Thoracic aorta (tissue), 2 donors: Measurements from ENCODE around the gene CDK5RAP2. TPM values are rescaled to one million over a fixed set of nuclear protein-coding genes. Genes with fewer than 3 reads are reported as not detected.

Experiments
- ATAC-seq: fragments of 150-250 bp; one replicate; pipeline ENCODE4 v1.8.0; 2017; ENCODE audit warnings: low read depth; ENCODE audit not compliant: insufficient number of reproducible peaks, low FRiP score
- DNase-seq: peaks from one replicate; pipeline ENCODE4 v3.0.0-alpha.2; 2020; ENCODE audit warnings: low spot score
- H3K27ac ChIP-seq, 2 donors: fragments of 200-600 bp; sonication (generic); 1 replicate in 1 of 2; 2 replicates in 1 of 2; pipeline ENCODE4 v1.5.1; 2016; ENCODE audit warnings: mild to moderate bottlenecking in 2 of 2, moderate library complexity in 2 of 2
- H3K27me3 ChIP-seq: fragments of 200-600 bp; sonication (generic); replicated peaks from 2 replicates; pipeline ENCODE4 v1.6.0; 2016; ENCODE audit warnings: mild to moderate bottlenecking; ENCODE audit not compliant: insufficient read depth
- H3K36me3 ChIP-seq: fragments of 200-600 bp; sonication (generic); one replicate; pipeline ENCODE4 v1.5.1; 2016
- H3K4me1 ChIP-seq, 2 donors: fragments of 200-600 bp; sonication (generic); 1 replicate in 1 of 2; 2 replicates in 1 of 2; pipeline versions ENCODE4 v1.5.1 to v1.6.0; 2016; ENCODE audit warnings: low read depth in 2 of 2, mild to moderate bottlenecking in 1 of 2; ENCODE audit not compliant: control insufficient read depth in 1 of 2
- H3K4me3 ChIP-seq: fragments of 200-600 bp; sonication (generic); 2 replicates; pipeline ENCODE4 v1.5.1; 2016; ENCODE audit warnings: mild to moderate bottlenecking
- H3K9me3 ChIP-seq: fragments of 200-600 bp; sonication (generic); 2 replicates; pipeline ENCODE4 v1.5.1; 2016
- total RNA-seq, 2 donors: library from RNA; depleted of rRNA; stranded (reverse); fragments of >200 nt; gene quantifications; one replicate each; pipeline versions ENCODE4 v1.1.0 to v1.2.3, GENCODE V29; 2016
- TF ChIP-seq, protein P1 (sequence below): fragments of 200-600 bp; sonication (generic); IDR thresholded peaks from one replicate; pipeline ENCODE4 v1.5.1; 2019; ENCODE audit warnings: antibody characterized with exemption

Gene CDK5RAP2
- total RNA-seq, 2 donors from 2014 or later, result 67.8 to 132 TPM

DNA sequence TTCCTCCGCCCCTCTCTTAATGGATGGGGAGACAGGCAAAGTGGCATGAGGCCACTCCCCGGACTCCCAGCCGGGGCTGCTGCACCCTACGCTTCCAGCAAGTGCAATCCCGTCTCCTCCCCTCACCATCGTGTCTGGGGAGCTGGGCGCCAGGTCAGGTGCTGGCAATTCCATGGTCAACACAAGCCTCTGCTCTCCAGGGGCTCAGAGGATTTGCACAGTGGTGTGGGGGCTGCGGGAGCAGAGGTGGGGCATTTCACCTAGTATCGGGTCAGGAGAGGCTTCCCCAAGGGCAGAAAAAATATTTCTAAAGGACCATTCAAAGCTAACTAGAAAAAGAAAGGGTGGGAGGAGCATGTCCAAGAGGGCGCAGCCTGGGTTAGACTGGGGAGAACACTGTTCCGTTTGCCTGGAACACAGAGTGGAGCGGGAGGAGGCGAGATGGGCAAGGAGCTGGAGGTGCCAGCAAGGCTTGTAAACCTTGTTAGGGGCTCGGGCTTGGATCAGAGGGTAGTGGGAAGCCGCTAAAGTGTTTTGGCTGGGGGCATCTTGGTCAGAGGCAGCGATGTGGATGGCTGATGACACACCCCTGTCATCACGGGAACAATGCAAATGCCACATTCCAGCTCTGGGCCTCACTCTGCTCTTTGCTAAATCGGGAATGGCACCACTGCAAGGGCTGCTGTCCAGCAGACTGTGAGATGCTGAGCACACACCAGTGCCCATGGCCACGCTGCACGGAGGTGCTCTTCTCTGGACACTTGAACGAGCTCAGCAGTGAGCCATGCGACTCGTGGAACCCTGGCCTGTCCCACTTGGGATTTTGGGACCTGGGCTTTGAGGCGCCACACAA is 191.7 kb downstream of the CDK5RAP2 start:
- H3K27ac ChIP-seq, result peak overlapping the region; percentile 36 to 50
- TF ChIP-seq, protein P1, sequence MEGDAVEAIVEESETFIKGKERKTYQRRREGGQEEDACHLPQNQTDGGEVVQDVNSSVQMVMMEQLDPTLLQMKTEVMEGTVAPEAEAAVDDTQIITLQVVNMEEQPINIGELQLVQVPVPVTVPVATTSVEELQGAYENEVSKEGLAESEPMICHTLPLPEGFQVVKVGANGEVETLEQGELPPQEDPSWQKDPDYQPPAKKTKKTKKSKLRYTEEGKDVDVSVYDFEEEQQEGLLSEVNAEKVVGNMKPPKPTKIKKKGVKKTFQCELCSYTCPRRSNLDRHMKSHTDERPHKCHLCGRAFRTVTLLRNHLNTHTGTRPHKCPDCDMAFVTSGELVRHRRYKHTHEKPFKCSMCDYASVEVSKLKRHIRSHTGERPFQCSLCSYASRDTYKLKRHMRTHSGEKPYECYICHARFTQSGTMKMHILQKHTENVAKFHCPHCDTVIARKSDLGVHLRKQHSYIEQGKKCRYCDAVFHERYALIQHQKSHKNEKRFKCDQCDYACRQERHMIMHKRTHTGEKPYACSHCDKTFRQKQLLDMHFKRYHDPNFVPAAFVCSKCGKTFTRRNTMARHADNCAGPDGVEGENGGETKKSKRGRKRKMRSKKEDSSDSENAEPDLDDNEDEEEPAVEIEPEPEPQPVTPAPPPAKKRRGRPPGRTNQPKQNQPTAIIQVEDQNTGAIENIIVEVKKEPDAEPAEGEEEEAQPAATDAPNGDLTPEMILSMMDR, result no peak
- ATAC-seq, result no peak
- peaks cover 14 to 92% of the 10 kb centered on the region in 2 donors for H3K4me1 ChIP-seq
- DNase-seq, result no peak
- H3K36me3 ChIP-seq, result peaks cover 10% of the 10 kb centered on the region
- no peaks in the 10 kb centered on the region for H3K27me3 ChIP-seq
- no peaks in the 10 kb centered on the region for H3K9me3 ChIP-seq
- H3K4me3 ChIP-seq, result no peak overlapping the region

DNA sequence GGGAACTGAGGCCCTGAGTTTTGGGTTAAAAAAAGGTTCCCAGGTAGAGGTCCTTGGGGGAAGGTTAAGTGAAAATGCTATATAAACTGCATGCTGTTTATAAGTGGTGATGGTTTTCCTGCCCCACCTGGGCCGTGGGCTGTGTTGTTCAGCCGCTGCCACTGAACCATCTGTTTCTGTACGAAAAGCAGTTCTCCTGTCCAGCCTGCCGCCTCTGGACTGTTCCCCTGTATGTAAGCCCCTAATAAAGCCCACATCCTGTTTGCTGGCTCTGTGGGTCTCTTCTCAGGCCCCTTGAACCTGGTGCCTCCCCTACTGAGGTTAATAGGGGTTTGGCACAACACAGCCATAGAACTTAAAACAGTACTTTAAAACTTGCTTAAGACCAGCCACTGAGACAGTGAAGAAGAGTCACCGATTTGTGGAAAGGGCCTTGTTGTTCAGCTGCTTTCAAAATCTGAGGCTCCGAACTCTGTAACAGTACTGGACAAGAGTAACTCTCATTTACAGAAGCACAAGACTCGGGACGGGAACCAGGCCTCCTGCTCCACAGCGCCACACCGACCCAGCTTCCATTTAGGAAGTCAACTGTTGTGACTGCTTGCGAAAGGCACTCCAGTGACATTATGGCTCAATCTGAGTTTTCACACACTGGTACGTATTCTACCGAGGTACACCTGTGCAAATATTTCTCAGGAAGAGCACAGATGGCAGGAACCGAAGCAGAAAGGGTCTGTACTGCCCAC is 192.5 kb downstream of the CDK5RAP2 start:
- TF ChIP-seq, protein P1, result no peak
- H3K27ac ChIP-seq, result peak overlapping the region; percentile 36 to 50
- H3K4me3 ChIP-seq, result no peak overlapping the region
- DNase-seq (no peak), ATAC-seq (no peak)
- H3K9me3 ChIP-seq, result no peaks in the 10 kb centered on the region
- H3K27me3 ChIP-seq, result no peaks in the 10 kb centered on the region
- peaks cover 14 to 84% of the 10 kb centered on the region in 2 donors for H3K4me1 ChIP-seq
- peaks cover 10% of the 10 kb centered on the region for H3K36me3 ChIP-seq

DNA sequence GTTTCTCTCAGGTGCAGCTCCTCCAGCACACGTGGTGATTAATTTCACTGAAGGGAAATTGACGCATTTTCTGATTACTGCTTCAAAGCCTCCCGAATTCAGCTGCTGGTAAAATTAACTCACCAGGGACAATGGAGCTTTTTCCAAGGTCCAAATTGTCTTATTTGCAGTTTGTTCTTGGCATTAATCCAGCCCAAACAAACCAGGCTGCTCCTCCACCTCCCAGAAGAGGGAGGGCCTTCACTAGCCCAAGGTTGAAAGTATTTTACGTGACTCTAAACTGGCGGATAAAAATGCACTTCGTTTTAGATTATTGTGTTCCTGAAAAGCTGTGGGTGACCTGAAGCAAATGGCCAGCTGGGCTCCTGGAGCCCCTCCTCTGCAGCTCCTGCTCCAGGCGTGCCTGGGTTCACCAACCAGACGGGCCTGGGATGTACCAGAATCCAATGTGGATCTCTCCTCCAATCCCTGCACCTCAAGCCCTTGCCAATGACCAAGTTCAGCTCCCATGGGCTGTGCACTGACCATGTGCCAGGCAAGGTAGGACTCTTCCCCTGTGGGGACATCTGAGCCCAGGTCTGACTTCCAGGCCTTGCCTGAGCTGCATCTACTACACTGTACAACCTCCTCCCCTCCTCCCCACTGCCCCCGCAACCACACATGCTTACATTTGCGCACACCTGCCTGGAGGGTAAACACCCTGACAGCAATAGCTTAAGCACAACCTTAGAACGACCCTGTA is 193.4 kb downstream of the CDK5RAP2 start:
- Histone ChIP-seq H3K4me3 (no peak overlapping the region), H3K4me1 (peaks cover 14 to 78% of the 10 kb centered on the region in 2 donors), H3K27ac (peak overlapping the region in 1 of 2 donors; percentile 36), H3K27me3 (no peaks in the 10 kb centered on the region), H3K36me3 (peaks cover 5% of the 10 kb centered on the region), H3K9me3 (no peaks in the 10 kb centered on the region)
- ATAC-seq (no peak), DNase-seq (no peak)
- TF ChIP-seq, protein P1, result no peak

DNA sequence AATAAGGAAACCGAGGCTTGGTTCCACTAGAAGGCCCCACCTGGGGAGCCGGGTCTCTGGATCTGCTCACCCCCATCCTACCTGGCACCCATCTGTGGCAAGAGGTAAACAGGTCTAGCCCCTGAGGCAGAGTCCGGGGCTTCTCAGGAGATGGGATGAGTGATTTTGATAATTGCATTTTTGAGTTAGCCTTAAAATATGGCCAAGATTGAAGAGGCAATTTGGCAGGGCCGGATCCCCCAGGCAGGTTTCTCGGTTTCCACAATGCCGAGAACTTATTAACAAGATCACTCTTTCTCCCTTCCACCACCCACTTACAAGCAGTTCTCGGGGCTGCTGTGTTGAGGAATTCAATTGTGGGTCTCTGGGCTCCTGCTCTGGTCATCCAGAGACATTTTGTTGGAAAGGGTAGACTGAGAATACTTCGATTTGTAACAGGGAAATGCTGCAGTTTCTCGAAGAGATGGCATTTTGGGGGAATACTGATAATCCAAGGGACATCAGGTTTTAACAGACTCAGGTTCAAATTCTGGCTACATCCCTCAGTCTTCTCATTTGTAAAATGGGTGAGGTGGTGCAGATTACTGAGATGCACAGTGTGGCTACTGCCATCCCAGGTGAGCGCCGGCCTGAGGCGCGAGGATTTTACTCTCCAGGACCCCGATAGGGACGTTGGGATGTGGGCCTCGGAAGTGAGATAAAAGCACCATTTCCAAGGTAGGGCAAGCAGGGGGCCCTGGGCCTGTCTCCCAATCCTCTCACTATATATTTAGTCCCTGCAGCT is 194.2 kb downstream of the CDK5RAP2 start:
- Histone ChIP-seq H3K9me3 (no peaks in the 10 kb centered on the region), H3K27ac (no peak overlapping the region), H3K36me3 (no peaks in the 10 kb centered on the region), H3K4me1 (peaks cover 14 to 70% of the 10 kb centered on the region in 2 donors), H3K4me3 (no peak overlapping the region), H3K27me3 (no peaks in the 10 kb centered on the region)
- TF ChIP-seq, protein P1, result no peak
- DNase-seq (no peak), ATAC-seq (no peak)
